GM12892 (cell line): Measurements from ENCODE around the gene ABCD4.

Experiments used
- POLR2A ChIP-seq: IDR thresholded peaks from 2 replicates; pipeline ENCODE4 v1.6.1; 2011; ENCODE audit warnings: low read depth, low read length, control low read depth
- POLR2AphosphoS5 ChIP-seq: IDR thresholded peaks from 2 replicates; pipeline ENCODE4 v1.6.1; 2011; ENCODE audit warnings: low read depth, low read length, control low read depth
- TAF1 ChIP-seq: IDR thresholded peaks from 2 replicates; pipeline ENCODE4 v1.6.1; 2011; ENCODE audit warnings: low read depth, mild to moderate bottlenecking, control low read depth, low read length, borderline replicate concordance

- TF ChIP-seq TAF1 (no peak), POLR2AphosphoS5 (no peak), POLR2A (no peak)
These were observed 1.1 kb downstream of the ABCD4 start for GRCh38 chr14:74301594-74302151.
